Neural cell (in vitro differentiated cells): ENCODE results near the gene DBNDD2. TPM values are rescaled to one million over a fixed set of nuclear protein-coding genes. Genes with fewer than 3 reads are reported as not detected.

Source experiments
- H2AFZ ChIP-seq: fragments of 200-600, 300-800 bp; sonication (generic), shearing (Covaris generic); 2 replicates; pipeline ENCODE4 v1.6.0; 2014; ENCODE audit warnings: low read depth, mild to moderate bottlenecking, antibody characterized with exemption, low read length, moderate library complexity
- H3F3A ChIP-seq: fragments of 200-600 bp; shearing (Covaris generic); 2 replicates; pipeline ENCODE4 v1.6.1; 2016; ENCODE audit warnings: mild to moderate bottlenecking, moderate library complexity, mixed read lengths, antibody characterized with exemption, low read length; ENCODE audit not compliant: insufficient read depth, poor library complexity, severe bottlenecking
- H3K27ac ChIP-seq: fragments of 200-600, 300-800 bp; sonication (generic), shearing (Covaris generic); 2 replicates; pipeline ENCODE4 v1.5.1; 2014; ENCODE audit warnings: mild to moderate bottlenecking, low read length, moderate library complexity
- H3K27me3 ChIP-seq: fragments of 300-800, 200-600 bp; sonication (generic), shearing (Covaris generic); 2 replicates; pipeline ENCODE4 v1.6.0; 2014; ENCODE audit warnings: mild to moderate bottlenecking, low read depth, low read length, moderate library complexity; ENCODE audit not compliant: insufficient read depth
- H3K36me3 ChIP-seq: fragments of 300-800, 200-600 bp; sonication (generic), shearing (Covaris generic); 2 replicates; pipeline ENCODE4 v1.5.1; 2014; ENCODE audit warnings: mild to moderate bottlenecking, antibody characterized with exemption, low read length, moderate library complexity; ENCODE audit not compliant: insufficient read depth
- H3K4me2 ChIP-seq: fragments of 300-800, 200-600 bp; sonication (generic), shearing (Covaris generic); 2 replicates; pipeline ENCODE4 v1.6.0; 2014; ENCODE audit warnings: mild to moderate bottlenecking, low read length
- H3K4me3 ChIP-seq: fragments of 300-800, 200-600 bp; sonication (generic), shearing (Covaris generic); 2 replicates; pipeline ENCODE4 v1.5.1; 2014; ENCODE audit warnings: mild to moderate bottlenecking, low read length, moderate library complexity
- H3K79me2 ChIP-seq: fragments of 200-600 bp; shearing (Covaris generic); replicated peaks from 2 replicates; pipeline ENCODE4 v1.6.0; 2014; ENCODE audit warnings: mild to moderate bottlenecking, low read length, moderate library complexity; ENCODE audit not compliant: insufficient read depth
- H3K9ac ChIP-seq: fragments of 300-800, 200-600 bp; sonication (generic), shearing (Covaris generic); 2 replicates; pipeline ENCODE4 v1.6.1; 2016; ENCODE audit warnings: mild to moderate bottlenecking, low read length, mixed read lengths
- H3K9me2 ChIP-seq: fragments of 200-600 bp; shearing (Covaris generic); 2 replicates; pipeline ENCODE4 v1.6.1; 2016; ENCODE audit warnings: mild to moderate bottlenecking, low read length, mixed read lengths; ENCODE audit not compliant: insufficient read depth
- H3K9me3 ChIP-seq: fragments of 200-600, 300-800 bp; sonication (generic), shearing (Covaris generic); 2 replicates; pipeline ENCODE4 v1.6.1; 2016; ENCODE audit warnings: mild to moderate bottlenecking, mixed run types, low read length, moderate library complexity, mixed read lengths
- H4K20me1 ChIP-seq: fragments of 200-600 bp; shearing (Covaris generic); 2 replicates; pipeline ENCODE4 v1.6.1; 2016; ENCODE audit warnings: mild to moderate bottlenecking, mixed run types; ENCODE audit not compliant: insufficient read depth
- EP300 ChIP-seq: fragments of 450-650 bp; conservative IDR thresholded peaks from 2 replicates; pipeline ENCODE4 v1.6.1; 2014; ENCODE audit warnings: antibody characterized with exemption, mild to moderate bottlenecking, moderate library complexity; ENCODE audit not compliant: poor library complexity, severe bottlenecking
- EZH2 ChIP-seq: fragments of 200-600, 300-800 bp; shearing (Covaris generic), sonication (generic); IDR thresholded peaks from 2 replicates; pipeline ENCODE4 v1.6.1; 2014; ENCODE audit warnings: antibody characterized with exemption, low read length, borderline replicate concordance, mild to moderate bottlenecking; ENCODE audit not compliant: insufficient read depth, poor library complexity, severe bottlenecking
- MXI1 ChIP-seq: fragments of 450-650 bp; conservative IDR thresholded peaks from 2 replicates; pipeline ENCODE4 v1.6.1; 2014; ENCODE audit warnings: antibody characterized with exemption, mild to moderate bottlenecking; ENCODE audit not compliant: poor library complexity, severe bottlenecking
- POLR2AphosphoS5 ChIP-seq: IDR thresholded peaks from 2 replicates; pipeline ENCODE4 v1.6.1; 2012
- RAD21 ChIP-seq: fragments of 450-650 bp; conservative IDR thresholded peaks from 2 replicates; pipeline ENCODE4 v1.6.1; 2014; ENCODE audit warnings: antibody characterized with exemption, mild to moderate bottlenecking, moderate library complexity
- SMC3 ChIP-seq: fragments of 450-650 bp; conservative IDR thresholded peaks from 2 replicates; pipeline ENCODE4 v1.6.1; 2014; ENCODE audit warnings: antibody characterized with exemption, mild to moderate bottlenecking, moderate library complexity; ENCODE audit not compliant: poor library complexity
- TAF1 ChIP-seq: IDR thresholded peaks from 2 replicates; pipeline ENCODE4 v1.6.1; 2012; ENCODE audit warnings: low read depth
- polyA plus RNA-seq: library from polyadenylated mRNA; depleted of rRNA; stranded (reverse); fragments of >200 nt; gene quantifications from 2 replicates; pipeline ENCODE4 v1.2.3, GENCODE V29; 2014
- TF ChIP-seq, protein P1 (sequence below): fragments of 450-650 bp; IDR thresholded peaks from 2 replicates; pipeline ENCODE4 v1.5.1; 2014; ENCODE audit warnings: antibody characterized with exemption, mild to moderate bottlenecking, moderate library complexity; ENCODE audit not compliant: poor library complexity, severe bottlenecking
- TF ChIP-seq, protein P2 (sequence below): IDR thresholded peaks from 2 replicates; pipeline ENCODE4 v1.6.1; 2012; ENCODE audit warnings: borderline replicate concordance

Gene DBNDD2
- polyA plus RNA-seq, 1 donor from 2014 or later: 9.1 TPM

DNA sequence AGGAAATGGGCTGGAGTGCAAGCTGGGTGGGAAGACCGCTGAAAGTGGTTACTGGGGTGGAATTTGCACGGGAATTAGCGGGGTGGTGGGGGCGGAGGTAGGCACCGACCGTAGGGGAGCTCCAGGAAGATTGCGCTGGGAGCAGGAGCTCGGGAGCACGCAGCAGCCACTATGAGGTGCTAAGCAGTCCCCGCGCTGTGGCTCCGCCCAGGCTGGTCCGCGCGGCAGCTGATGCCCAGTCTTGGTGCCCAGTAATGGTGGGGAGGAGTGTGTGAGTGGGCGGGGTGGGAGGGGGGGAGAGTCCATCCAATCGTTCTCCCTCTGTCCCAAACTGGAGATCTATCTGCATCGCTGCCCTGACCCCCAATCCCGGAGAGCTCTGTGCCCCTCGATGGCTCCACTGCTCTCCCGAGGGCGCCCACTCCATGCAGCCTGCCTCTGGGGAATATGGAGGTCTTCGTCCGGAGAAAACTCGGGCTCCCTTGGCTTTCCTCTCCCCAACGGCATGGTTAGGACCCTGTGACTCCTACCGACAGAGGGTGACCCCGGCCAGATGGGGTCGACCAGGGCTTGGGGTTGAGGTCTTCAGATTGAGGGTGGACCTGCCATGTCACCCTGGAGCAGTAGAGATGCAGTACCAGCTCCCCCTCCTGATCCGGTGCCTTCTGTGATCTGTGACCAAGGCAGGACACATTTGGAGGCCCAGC, 35.3 kb upstream of the DBNDD2 start:
- no peak overlapping the region for H3K9ac ChIP-seq
- H3K9me2 ChIP-seq: no peaks in the 10 kb centered on the region
- no peaks in the 10 kb centered on the region for H3F3A ChIP-seq
- H3K79me2 ChIP-seq: no peaks in the 10 kb centered on the region
- no peaks in the 10 kb centered on the region for H4K20me1 ChIP-seq
- TF ChIP-seq EP300: no peak
- TF ChIP-seq TAF1: no peak
- TF ChIP-seq RAD21: no peak
- TF ChIP-seq, protein P1, sequence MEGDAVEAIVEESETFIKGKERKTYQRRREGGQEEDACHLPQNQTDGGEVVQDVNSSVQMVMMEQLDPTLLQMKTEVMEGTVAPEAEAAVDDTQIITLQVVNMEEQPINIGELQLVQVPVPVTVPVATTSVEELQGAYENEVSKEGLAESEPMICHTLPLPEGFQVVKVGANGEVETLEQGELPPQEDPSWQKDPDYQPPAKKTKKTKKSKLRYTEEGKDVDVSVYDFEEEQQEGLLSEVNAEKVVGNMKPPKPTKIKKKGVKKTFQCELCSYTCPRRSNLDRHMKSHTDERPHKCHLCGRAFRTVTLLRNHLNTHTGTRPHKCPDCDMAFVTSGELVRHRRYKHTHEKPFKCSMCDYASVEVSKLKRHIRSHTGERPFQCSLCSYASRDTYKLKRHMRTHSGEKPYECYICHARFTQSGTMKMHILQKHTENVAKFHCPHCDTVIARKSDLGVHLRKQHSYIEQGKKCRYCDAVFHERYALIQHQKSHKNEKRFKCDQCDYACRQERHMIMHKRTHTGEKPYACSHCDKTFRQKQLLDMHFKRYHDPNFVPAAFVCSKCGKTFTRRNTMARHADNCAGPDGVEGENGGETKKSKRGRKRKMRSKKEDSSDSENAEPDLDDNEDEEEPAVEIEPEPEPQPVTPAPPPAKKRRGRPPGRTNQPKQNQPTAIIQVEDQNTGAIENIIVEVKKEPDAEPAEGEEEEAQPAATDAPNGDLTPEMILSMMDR: no peak
- no peak for TF ChIP-seq EZH2
- TF ChIP-seq, protein P2, sequence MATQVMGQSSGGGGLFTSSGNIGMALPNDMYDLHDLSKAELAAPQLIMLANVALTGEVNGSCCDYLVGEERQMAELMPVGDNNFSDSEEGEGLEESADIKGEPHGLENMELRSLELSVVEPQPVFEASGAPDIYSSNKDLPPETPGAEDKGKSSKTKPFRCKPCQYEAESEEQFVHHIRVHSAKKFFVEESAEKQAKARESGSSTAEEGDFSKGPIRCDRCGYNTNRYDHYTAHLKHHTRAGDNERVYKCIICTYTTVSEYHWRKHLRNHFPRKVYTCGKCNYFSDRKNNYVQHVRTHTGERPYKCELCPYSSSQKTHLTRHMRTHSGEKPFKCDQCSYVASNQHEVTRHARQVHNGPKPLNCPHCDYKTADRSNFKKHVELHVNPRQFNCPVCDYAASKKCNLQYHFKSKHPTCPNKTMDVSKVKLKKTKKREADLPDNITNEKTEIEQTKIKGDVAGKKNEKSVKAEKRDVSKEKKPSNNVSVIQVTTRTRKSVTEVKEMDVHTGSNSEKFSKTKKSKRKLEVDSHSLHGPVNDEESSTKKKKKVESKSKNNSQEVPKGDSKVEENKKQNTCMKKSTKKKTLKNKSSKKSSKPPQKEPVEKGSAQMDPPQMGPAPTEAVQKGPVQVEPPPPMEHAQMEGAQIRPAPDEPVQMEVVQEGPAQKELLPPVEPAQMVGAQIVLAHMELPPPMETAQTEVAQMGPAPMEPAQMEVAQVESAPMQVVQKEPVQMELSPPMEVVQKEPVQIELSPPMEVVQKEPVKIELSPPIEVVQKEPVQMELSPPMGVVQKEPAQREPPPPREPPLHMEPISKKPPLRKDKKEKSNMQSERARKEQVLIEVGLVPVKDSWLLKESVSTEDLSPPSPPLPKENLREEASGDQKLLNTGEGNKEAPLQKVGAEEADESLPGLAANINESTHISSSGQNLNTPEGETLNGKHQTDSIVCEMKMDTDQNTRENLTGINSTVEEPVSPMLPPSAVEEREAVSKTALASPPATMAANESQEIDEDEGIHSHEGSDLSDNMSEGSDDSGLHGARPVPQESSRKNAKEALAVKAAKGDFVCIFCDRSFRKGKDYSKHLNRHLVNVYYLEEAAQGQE: no peak
- TF ChIP-seq MXI1: no peak
- no peak for TF ChIP-seq SMC3
- no peak for TF ChIP-seq POLR2AphosphoS5
- no peak overlapping the region for H3K4me3 ChIP-seq
- H3K36me3 ChIP-seq: no peaks in the 10 kb centered on the region
- H3K27me3 ChIP-seq: no peaks in the 10 kb centered on the region
- H3K27ac ChIP-seq: no peak overlapping the region
- H3K4me2 ChIP-seq: no peak overlapping the region
- H2AFZ ChIP-seq: no peak overlapping the region
- no peaks in the 10 kb centered on the region for H3K9me3 ChIP-seq

DNA sequence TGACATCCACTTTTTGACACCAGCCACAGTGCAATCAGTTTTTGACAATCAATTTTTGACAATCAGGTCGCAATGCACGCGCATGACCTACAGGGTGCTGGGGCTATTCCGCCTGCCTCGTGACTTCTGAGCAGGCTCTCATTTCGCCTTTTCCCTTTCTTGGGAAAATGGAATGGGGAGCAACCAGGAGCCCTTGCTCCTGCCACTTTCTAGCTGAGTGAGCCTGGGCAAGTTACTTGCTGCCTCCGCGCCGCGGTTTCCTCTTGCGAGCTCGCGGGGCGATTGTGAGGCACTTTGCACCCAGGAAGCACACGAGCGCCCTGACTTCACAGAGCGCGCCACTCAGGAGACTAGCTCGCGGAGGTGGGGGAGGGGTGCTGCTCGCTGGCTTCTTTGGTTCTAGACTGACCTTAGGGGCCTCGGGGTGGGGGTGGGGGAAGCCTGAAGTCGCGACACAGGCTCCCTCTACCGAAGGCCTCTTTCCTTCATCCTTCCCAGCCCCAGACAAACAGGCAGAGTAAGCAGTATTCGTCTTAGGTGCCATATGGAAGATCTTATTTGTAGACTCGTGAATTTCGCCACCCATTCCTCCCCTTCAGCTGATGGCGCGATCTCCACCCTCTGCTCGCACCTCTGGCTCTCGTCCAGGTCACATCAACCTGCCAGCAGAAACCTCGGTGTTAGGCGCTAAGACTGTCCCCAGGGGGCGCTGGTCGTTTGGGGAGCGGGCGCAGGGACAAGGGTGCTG, 34.6 kb upstream of the DBNDD2 start:
- Histone ChIP-seq H3K36me3 (no peaks in the 10 kb centered on the region), H3K9me2 (no peaks in the 10 kb centered on the region), H3K9me3 (no peaks in the 10 kb centered on the region), H3K4me2 (no peak overlapping the region), H3K9ac (no peak overlapping the region), H3K27me3 (no peaks in the 10 kb centered on the region), H3K27ac (no peak overlapping the region), H3F3A (no peaks in the 10 kb centered on the region), H3K79me2 (no peaks in the 10 kb centered on the region), H2AFZ (no peak overlapping the region), H4K20me1 (no peaks in the 10 kb centered on the region), H3K4me3 (no peak overlapping the region)
- TF ChIP-seq SMC3 (peak; percentile 30), TAF1 (no peak)
